ENCODE results near the gene SNAP29.

The SNAP29 gene

DNA sequence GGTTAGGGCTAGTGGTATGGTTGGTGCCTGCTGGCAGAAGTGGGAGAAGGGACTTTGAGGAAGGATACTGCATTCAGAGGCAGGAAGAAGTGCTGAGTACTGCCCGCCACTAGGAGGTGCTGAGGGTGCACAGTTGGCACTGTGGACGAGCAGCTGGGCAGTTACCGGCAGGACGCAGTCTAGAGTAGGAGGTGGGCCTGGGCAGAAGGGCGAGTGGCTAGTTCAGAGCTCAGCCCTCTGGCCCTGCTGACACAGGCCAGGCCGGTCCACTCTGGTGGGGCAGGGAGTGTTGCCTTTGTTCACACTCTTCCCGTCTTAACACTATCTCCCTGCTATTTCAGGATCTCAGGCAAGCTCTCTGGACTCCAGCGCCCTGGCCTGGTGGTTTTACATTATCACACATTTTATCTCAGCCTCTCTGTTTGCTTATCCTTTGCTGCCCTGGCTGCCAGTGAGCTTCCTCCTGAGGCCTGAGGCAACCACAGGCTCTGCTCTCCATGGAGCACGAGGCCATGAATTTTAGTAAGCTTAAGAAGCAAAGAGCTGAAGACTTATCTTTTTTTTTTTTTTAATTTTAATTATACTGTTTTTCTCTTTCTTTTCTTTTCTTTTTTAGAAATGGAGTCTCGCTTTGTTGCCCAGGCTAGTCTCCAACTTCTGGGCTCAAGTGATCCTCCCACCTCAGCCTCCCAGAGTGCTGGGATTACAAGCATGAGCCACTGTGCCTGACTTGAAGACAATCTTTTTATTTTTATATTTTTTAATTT, 26.9 kb downstream of the SNAP29 start:
- H3K27me3 ChIP-seq (ENCODE audit: insufficient read depth, low read length, poor library complexity, severe bottlenecking), result no peaks in the 10 kb centered on the region
- no peak for TF ChIP-seq EZH2phosphoT487 (IDR thresholded peaks at IDR 0.05; ENCODE audit: borderline replicate concordance)
- TF ChIP-seq, protein P1, sequence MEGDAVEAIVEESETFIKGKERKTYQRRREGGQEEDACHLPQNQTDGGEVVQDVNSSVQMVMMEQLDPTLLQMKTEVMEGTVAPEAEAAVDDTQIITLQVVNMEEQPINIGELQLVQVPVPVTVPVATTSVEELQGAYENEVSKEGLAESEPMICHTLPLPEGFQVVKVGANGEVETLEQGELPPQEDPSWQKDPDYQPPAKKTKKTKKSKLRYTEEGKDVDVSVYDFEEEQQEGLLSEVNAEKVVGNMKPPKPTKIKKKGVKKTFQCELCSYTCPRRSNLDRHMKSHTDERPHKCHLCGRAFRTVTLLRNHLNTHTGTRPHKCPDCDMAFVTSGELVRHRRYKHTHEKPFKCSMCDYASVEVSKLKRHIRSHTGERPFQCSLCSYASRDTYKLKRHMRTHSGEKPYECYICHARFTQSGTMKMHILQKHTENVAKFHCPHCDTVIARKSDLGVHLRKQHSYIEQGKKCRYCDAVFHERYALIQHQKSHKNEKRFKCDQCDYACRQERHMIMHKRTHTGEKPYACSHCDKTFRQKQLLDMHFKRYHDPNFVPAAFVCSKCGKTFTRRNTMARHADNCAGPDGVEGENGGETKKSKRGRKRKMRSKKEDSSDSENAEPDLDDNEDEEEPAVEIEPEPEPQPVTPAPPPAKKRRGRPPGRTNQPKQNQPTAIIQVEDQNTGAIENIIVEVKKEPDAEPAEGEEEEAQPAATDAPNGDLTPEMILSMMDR (conservative IDR thresholded peaks at IDR 0.05; ENCODE audit: low read length), result peak; percentile 88
- no peak overlapping the region for H3K9ac ChIP-seq (ENCODE audit: low read depth, low read length, poor library complexity, severe bottlenecking)
- no peaks in the 10 kb centered on the region for H3F3A ChIP-seq (ENCODE audit: low read depth)
- H3K36me3 ChIP-seq (ENCODE audit: insufficient read depth, low read length), result peaks cover 44% of the 10 kb centered on the region; the same call in 1 of the 2 replicates
- no peaks in the 10 kb centered on the region for H3K9me3 ChIP-seq (ENCODE audit: insufficient read depth, low read depth, low read length)
- H3K9me2 ChIP-seq (replicated peaks; ENCODE audit: low read depth, low read length), result no peaks in the 10 kb centered on the region
- H3K79me2 ChIP-seq (ENCODE audit: insufficient read depth, low read length), result no peaks in the 10 kb centered on the region
- H4K20me1 ChIP-seq (ENCODE audit: insufficient read depth, low read length, poor library complexity, severe bottlenecking), result no peaks in the 10 kb centered on the region
- H2AFZ ChIP-seq (ENCODE audit: low read length), result peak overlapping the region; percentile 53; the same call in 1 of the 2 replicates
- H3K4me1 ChIP-seq (ENCODE audit: insufficient read depth, low read length, poor library complexity, severe bottlenecking), result no peaks in the 10 kb centered on the region
- no peak overlapping the region for H3K4me2 ChIP-seq (ENCODE audit: low read depth, low read length, poor library complexity, severe bottlenecking)
- H3K4me3 ChIP-seq (ENCODE audit: low read length, poor library complexity, severe bottlenecking), result no peak overlapping the region

DNA sequence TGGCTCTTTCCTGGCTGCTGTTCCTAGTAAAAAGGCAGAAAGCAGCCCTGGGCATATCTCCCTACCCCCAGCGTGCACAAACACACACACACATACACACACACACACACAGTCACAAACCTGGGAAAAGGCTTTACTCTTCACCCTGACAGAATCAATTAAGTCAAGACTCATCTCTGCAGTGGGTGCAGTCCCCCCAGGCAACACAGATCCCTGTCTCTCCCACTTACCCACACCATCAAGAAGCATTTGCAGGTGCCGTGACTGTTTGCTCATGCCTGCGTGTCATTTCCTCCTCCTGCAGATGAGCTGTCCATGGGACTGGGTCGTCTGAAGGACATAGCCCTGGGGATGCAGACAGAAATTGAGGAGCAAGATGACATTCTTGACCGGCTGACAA, 28.6 kb downstream of the SNAP29 start:
- Histone ChIP-seq H3F3A (ENCODE audit: low read depth) (no peaks in the 10 kb centered on the region), H2AFZ (ENCODE audit: low read length) (no peak overlapping the region), H3K9me3 (ENCODE audit: insufficient read depth, low read depth, low read length) (no peaks in the 10 kb centered on the region), H3K9ac (ENCODE audit: low read depth, low read length, poor library complexity, severe bottlenecking) (no peak overlapping the region), H3K4me3 (ENCODE audit: low read length, poor library complexity, severe bottlenecking) (no peak overlapping the region), H4K20me1 (ENCODE audit: insufficient read depth, low read length, poor library complexity, severe bottlenecking) (no peaks in the 10 kb centered on the region), H3K79me2 (ENCODE audit: insufficient read depth, low read length) (no peaks in the 10 kb centered on the region), H3K27me3 (ENCODE audit: insufficient read depth, low read length, poor library complexity, severe bottlenecking) (no peaks in the 10 kb centered on the region), H3K4me2 (ENCODE audit: low read depth, low read length, poor library complexity, severe bottlenecking) (no peak overlapping the region), H3K36me3 (ENCODE audit: insufficient read depth, low read length) (peaks cover 34% of the 10 kb centered on the region; the same call in 1 of the 2 replicates), H3K4me1 (ENCODE audit: insufficient read depth, low read length, poor library complexity, severe bottlenecking) (no peaks in the 10 kb centered on the region), H3K9me2 (replicated peaks; ENCODE audit: low read depth, low read length) (no peaks in the 10 kb centered on the region)
- no peak for TF ChIP-seq EZH2phosphoT487 (IDR thresholded peaks at IDR 0.05; ENCODE audit: borderline replicate concordance)
- TF ChIP-seq, protein P1 (conservative IDR thresholded peaks at IDR 0.05; ENCODE audit: low read length), result no peak

DNA sequence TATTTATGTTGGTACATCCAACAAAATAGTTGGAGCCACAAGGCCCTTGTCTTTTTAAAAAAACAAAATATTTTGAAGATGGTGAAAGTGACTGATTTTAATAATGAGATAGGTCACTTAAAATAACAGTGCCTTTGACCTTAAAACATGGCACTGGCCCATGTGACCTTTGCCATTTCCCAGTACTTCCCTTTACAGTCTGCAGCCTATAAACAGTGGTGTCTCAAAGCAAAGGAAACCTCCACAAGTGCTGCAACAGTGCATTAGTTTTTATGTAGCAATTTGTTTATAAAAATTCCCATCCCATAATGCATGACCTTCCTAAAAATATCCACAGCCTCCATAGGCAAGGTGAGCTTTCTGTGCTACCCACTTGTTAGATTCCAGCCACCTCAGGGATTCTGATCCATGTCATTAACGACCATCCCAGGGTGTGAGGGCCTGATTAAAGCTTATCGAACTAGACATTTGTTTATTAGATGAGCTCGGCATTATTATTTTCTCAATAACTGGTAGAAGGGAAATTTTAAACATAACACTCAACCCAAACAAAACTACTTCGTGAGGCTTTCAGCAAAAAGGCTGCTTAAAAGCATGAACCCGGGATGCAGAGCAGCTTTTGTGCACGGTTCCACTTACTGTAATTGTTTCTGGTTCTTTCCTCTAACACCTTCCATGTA, 30.4 kb downstream of the SNAP29 start:
- H3K4me3 ChIP-seq (ENCODE audit: low read length, poor library complexity, severe bottlenecking), result no peak overlapping the region
- H3K9ac ChIP-seq (ENCODE audit: low read depth, low read length, poor library complexity, severe bottlenecking), result no peak overlapping the region
- no peaks in the 10 kb centered on the region for H3F3A ChIP-seq (ENCODE audit: low read depth)
- no peak overlapping the region for H2AFZ ChIP-seq (ENCODE audit: low read length)
- no peaks in the 10 kb centered on the region for H4K20me1 ChIP-seq (ENCODE audit: insufficient read depth, low read length, poor library complexity, severe bottlenecking)
- no peaks in the 10 kb centered on the region for H3K9me3 ChIP-seq (ENCODE audit: insufficient read depth, low read depth, low read length)
- H3K79me2 ChIP-seq (ENCODE audit: insufficient read depth, low read length), result no peaks in the 10 kb centered on the region
- no peaks in the 10 kb centered on the region for H3K27me3 ChIP-seq (ENCODE audit: insufficient read depth, low read length, poor library complexity, severe bottlenecking)
- TF ChIP-seq EZH2phosphoT487 (IDR thresholded peaks at IDR 0.05; ENCODE audit: borderline replicate concordance), result no peak
- TF ChIP-seq, protein P1 (conservative IDR thresholded peaks at IDR 0.05; ENCODE audit: low read length), result no peak
- H3K4me2 ChIP-seq (ENCODE audit: low read depth, low read length, poor library complexity, severe bottlenecking), result no peak overlapping the region
- peaks cover 19% of the 10 kb centered on the region; the same call in 1 of the 2 replicates for H3K36me3 ChIP-seq (ENCODE audit: insufficient read depth, low read length)
- no peaks in the 10 kb centered on the region for H3K4me1 ChIP-seq (ENCODE audit: insufficient read depth, low read length, poor library complexity, severe bottlenecking)
- no peaks in the 10 kb centered on the region for H3K9me2 ChIP-seq (replicated peaks; ENCODE audit: low read depth, low read length)

All from Loucy (cell line).